HG02642 (cell line): ENCODE results near the gene KLK5.
"Not testable (repeated sequence)": the region's sequence is repeated elsewhere in the genome, so short reads cannot be mapped to it uniquely, and the experiment has no call there.

Experiments used
- ATAC-seq: cut with Tn5 transposase; IDR thresholded peaks from one replicate; pipeline ENCODE4 v1.9.1; 2021; ENCODE audit warnings: mild to moderate bottlenecking; ENCODE audit not compliant: unreplicated experiment, poor library complexity

Gene KLK5

GRCh38 chr19:50969810-50970209, 17.0 kb upstream of the KLK5 start:
- not testable (repeated sequence) for ATAC-seq

GRCh38 chr19:50969413-50969760, 16.5 kb upstream of the KLK5 start, which contains the start of gene KLK6:
Gene KLK6 (minus strand): TSS chr19:50969591. CDS start chr19:50968104, 1,487 bp downstream.
- no peak for ATAC-seq

- ATAC-seq: no peak
Measured at GRCh38 chr19:50968716-50969412, 16.0 kb upstream of the KLK5 start.

GRCh38 chr19:50967929-50968715, 15.3 kb upstream of the KLK5 start:
- no peak for ATAC-seq

- no peak for ATAC-seq
Measured at GRCh38 chr19:50964266-50964665, 11.4 kb upstream of the KLK5 start.

- ATAC-seq: no peak
Measured at GRCh38 chr19:50963381-50963780, 10.5 kb upstream of the KLK5 start.

GRCh38 chr19:50962245-50962644, 9.4 kb upstream of the KLK5 start:
- no peak for ATAC-seq

- no peak for ATAC-seq
Measured at GRCh38 chr19:50959731-50960500, 7.1 kb upstream of the KLK5 start.

- no peak for ATAC-seq
Measured at GRCh38 chr19:50957587-50957986, 4.7 kb upstream of the KLK5 start.

GRCh38 chr19:50949861-50950260, 3.0 kb downstream of the KLK5 start:
- no peak for ATAC-seq

GRCh38 chr19:50947123-50947522, 5.7 kb downstream of the KLK5 start:
- ATAC-seq: no peak

- ATAC-seq: no peak
Measured at GRCh38 chr19:50944795-50945194, 8.0 kb downstream of the KLK5 start.

GRCh38 chr19:50943074-50943828, 9.6 kb downstream of the KLK5 start:
- ATAC-seq: no peak

- ATAC-seq: no peak
Measured at GRCh38 chr19:50939596-50939995, 13.2 kb downstream of the KLK5 start.

GRCh38 chr19:50933640-50934039, 19.2 kb downstream of the KLK5 start:
- no peak for ATAC-seq

- ATAC-seq: no peak
Measured at GRCh38 chr19:50932690-50933083, 20.2 kb downstream of the KLK5 start.

- no peak for ATAC-seq
Measured at GRCh38 chr19:50932018-50932689, 20.7 kb downstream of the KLK5 start.

- no peak for ATAC-seq
Measured at GRCh38 chr19:50931023-50931422, 21.8 kb downstream of the KLK5 start.

- no peak for ATAC-seq
Measured at GRCh38 chr19:50928831-50929230, 24.0 kb downstream of the KLK5 start.

GRCh38 chr19:50926144-50926543, 26.7 kb downstream of the KLK5 start:
- ATAC-seq: no peak
